Activated CD8-positive, alpha-beta memory T cell treated with anti-CD3 and anti-CD28 coated beads, Interleukin-2, amount 10 ng/mL, durations not matched to agents 7 days and 5 days (primary cell): ENCODE measurements around the gene PDHX. TPM values are rescaled to one million over a fixed set of nuclear protein-coding genes. Genes with fewer than 3 reads are reported as not detected.

ENCODE experiments used
- ATAC-seq: fragments of 150-1000 bp; cut with Tn5 transposase; one replicate; pipeline ENCODE4 v1.10.0; 2021; ENCODE audit warnings: moderate library complexity
- CTCF ChIA-PET: fragments of 350-600 bp; sonication (Branson Sonifier 250); formaldehyde crosslinking; loops from one replicate; lab custom pipeline; 2021; ENCODE audit warnings: antibody characterized with exemption; lab: Charles Lee
- DNase-seq: peaks from one replicate; pipeline ENCODE4 v3.0.0-alpha.2; 2020
- H3K27ac Mint-ChIP-seq: one replicate; pipeline ENCODE4 v1.8.0; 2021; ENCODE audit warnings: mild to moderate bottlenecking, mixed read lengths
- H3K27me3 Mint-ChIP-seq: one replicate; pipeline ENCODE4 v1.8.0; 2021; ENCODE audit warnings: mixed read lengths
- H3K36me3 Mint-ChIP-seq: one replicate; pipeline ENCODE4 v1.8.0; 2021; ENCODE audit warnings: mild to moderate bottlenecking, mixed read lengths
- H3K4me1 Mint-ChIP-seq: one replicate; pipeline ENCODE4 v1.8.0; 2021; ENCODE audit warnings: mixed read lengths
- H3K4me3 Mint-ChIP-seq: one replicate; pipeline ENCODE4 v1.8.0; 2021; ENCODE audit warnings: mild to moderate bottlenecking, moderate library complexity, mixed read lengths
- H3K9me3 Mint-ChIP-seq: one replicate; pipeline ENCODE4 v1.8.0; 2022; ENCODE audit warnings: low read depth, mixed read lengths
- total RNA-seq, 2 experiments: library from RNA; stranded (reverse); gene quantifications; one replicate each; pipeline ENCODE4 v1.2.3, GENCODE V29; 2021

The PDHX gene
- total RNA-seq, 2 experiments from 2014 or later = 27.9 to 34.0 TPM

DNA sequence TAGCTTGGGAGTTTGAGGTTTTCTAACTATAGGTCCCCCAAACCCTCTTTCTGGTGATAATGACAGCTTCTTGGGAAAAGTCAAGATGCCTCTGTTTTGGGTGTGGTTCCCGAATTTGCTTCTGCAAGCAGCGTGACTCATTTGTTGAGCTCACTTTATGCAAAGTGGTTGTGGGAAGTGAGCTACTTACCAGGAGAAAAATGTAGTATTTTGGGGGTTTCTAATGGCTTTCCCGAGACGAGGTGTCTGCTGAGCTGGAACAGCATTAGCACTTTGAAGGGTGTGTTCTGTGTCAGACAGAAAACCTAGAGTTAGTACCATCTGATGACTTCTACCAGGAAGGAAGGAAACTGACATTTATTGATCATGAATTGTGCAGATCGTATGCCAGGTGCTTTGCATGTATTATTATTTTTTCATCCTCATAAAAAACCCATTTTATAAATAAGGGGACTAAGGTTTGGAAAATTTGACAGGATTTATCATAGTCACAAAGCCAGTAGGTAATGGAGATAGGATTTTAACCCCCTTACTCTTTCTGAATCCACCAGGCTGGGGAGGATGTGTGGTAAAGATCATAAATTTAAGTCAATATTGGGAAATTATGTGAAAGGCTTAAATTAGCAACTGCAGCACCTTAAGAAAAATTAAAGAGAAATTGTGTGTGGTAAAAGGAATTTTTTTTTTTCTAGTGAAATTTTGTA lies 113.7 kb downstream of the PDHX start:
- H3K4me3 Mint-ChIP-seq = peak overlapping the region; percentile 46
- DNase-seq (no peak), ATAC-seq (peak; percentile 50)
- CTCF ChIA-PET = interaction anchor here (0.8 to 3.8 kb wide), 15 partner anchors 9 to 362 kb away, joined by 3 to 13 read pairs (median 3); no protein-coding TSS in a partner anchor
- H3K4me1 Mint-ChIP-seq = peaks cover 42% of the 10 kb centered on the region
- H3K27ac Mint-ChIP-seq = peak overlapping the region; percentile 84
- H3K27me3 Mint-ChIP-seq = no peaks in the 10 kb centered on the region
- H3K36me3 Mint-ChIP-seq = peaks cover 25% of the 10 kb centered on the region
- H3K9me3 Mint-ChIP-seq = peaks cover 5% of the 10 kb centered on the region

DNA sequence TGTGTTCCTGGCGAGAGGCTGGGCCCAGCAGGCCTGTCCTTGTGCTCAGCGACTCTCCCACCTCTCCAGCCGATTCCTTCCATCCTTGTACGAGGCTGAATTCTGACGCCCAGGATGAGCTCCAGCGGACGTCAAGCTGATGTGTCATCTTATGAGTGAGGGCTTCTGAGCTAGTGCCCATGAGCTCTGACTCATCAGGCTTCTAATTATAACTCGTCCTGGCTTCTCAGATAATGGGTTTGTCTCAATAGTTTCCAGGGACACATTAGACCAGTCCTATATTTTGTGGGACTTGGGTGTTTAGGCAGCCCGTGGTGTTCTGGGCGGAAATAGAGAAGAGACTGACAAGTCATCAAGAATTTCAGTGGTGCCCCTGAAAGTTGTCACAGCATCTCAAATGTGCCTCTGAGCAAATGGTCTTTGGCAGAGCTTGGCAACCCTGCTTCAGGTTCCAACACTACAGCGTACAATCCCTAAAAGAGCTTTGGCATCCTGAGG lies 114.3 kb downstream of the PDHX start:
- peak; percentile 58 for DNase-seq
- H3K9me3 Mint-ChIP-seq = peaks cover 7% of the 10 kb centered on the region
- peaks cover 47% of the 10 kb centered on the region for H3K4me1 Mint-ChIP-seq
- H3K36me3 Mint-ChIP-seq = peaks cover 29% of the 10 kb centered on the region
- CTCF ChIA-PET = interaction anchor here (0.7 to 3.8 kb wide), 12 partner anchors 8 to 361 kb away, joined by 3 to 13 read pairs (median 4); no protein-coding TSS in a partner anchor
- ATAC-seq = peak; percentile 88
- H3K27ac Mint-ChIP-seq = peak overlapping the region; percentile 84
- H3K27me3 Mint-ChIP-seq = no peaks in the 10 kb centered on the region
- H3K4me3 Mint-ChIP-seq = peak overlapping the region; percentile 27

DNA sequence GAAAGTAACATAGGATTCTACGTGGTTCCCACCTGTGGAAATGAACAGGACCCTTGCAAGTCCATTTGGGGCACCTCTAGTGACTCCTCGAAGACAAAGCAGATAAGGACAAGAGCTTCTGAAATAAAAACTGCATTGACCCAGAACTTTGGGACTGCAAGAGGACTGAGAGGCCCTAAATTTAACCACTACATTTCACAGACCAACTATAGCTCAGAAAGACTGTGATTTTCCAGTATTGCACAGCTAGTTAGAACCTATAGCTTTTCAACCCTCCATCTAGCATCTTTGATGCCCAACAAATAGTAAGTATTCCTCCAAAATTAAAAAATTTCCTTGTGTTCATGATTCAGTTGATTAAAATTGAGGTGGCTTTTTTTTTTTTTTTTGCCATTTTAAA lies 114.9 kb downstream of the PDHX start:
- peaks cover 53% of the 10 kb centered on the region for H3K4me1 Mint-ChIP-seq
- ATAC-seq (no peak), DNase-seq (no peak)
- H3K4me3 Mint-ChIP-seq = no peak overlapping the region
- no peaks in the 10 kb centered on the region for H3K27me3 Mint-ChIP-seq
- peaks cover 29% of the 10 kb centered on the region for H3K36me3 Mint-ChIP-seq
- no peak overlapping the region for H3K27ac Mint-ChIP-seq
- CTCF ChIA-PET = interaction anchor here (0.7 to 3.8 kb wide), 5 partner anchors 12 to 123 kb away, joined by 3 to 13 read pairs (median 3); no protein-coding TSS in a partner anchor
- H3K9me3 Mint-ChIP-seq = peaks cover 7% of the 10 kb centered on the region

DNA sequence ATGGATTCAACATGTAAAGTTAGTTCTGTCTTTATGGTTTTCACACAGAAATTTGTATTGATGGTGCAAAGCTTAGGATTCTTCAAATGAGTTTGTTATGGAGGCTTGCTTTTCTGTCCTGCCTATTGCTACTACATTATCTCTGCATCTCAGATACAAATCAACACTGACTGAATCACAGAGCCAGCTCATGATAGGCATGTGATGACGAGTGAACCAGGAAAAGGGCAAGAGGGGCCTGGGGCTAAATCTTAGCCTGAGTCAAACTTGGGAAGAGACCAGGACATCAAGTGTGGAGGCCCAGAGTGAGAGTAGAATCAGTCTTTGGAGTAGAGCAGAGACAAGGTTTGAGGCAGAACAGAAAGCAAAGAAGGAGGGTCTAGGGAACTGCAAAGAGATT lies 115.4 kb downstream of the PDHX start:
- no peak for DNase-seq
- peaks cover 58% of the 10 kb centered on the region for H3K4me1 Mint-ChIP-seq
- peaks cover 1% of the 10 kb centered on the region for H3K27me3 Mint-ChIP-seq
- H3K27ac Mint-ChIP-seq = peak overlapping the region; percentile 2
- peaks cover 7% of the 10 kb centered on the region for H3K9me3 Mint-ChIP-seq
- no peak overlapping the region for H3K4me3 Mint-ChIP-seq
- no peak for ATAC-seq
- CTCF ChIA-PET = interaction anchor here (1.0 to 3.8 kb wide), 4 partner anchors 12 to 54 kb away, joined by 3 to 13 read pairs (median 4); no protein-coding TSS in a partner anchor
- H3K36me3 Mint-ChIP-seq = peaks cover 29% of the 10 kb centered on the region

DNA sequence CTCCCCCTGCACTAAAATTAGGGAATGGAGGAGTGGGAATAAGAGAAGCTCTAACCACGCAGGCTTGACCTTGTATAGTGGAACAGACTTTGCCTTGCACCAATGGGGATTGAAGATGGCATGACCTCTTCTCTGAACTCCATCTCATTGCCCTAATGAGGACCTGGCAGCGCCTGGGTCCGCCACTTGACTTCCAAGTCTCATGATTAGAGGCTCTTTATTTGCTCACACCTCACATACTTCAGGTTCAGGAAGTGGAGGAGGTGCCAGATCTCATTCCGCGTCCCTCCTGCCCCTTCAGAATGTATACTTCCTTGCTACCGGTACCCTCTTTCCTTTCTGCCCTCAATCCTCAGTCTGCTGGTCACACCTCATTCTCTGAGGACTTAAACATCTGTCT lies 116.6 kb downstream of the PDHX start:
- ATAC-seq (no peak), DNase-seq (no peak)
- peaks cover 62% of the 10 kb centered on the region for H3K4me1 Mint-ChIP-seq
- no peak overlapping the region for H3K27ac Mint-ChIP-seq
- H3K36me3 Mint-ChIP-seq = peaks cover 25% of the 10 kb centered on the region
- no peak overlapping the region for H3K4me3 Mint-ChIP-seq
- peaks cover 8% of the 10 kb centered on the region for H3K27me3 Mint-ChIP-seq
- CTCF ChIA-PET = no interaction called here
- H3K9me3 Mint-ChIP-seq = peaks cover 12% of the 10 kb centered on the region

DNA sequence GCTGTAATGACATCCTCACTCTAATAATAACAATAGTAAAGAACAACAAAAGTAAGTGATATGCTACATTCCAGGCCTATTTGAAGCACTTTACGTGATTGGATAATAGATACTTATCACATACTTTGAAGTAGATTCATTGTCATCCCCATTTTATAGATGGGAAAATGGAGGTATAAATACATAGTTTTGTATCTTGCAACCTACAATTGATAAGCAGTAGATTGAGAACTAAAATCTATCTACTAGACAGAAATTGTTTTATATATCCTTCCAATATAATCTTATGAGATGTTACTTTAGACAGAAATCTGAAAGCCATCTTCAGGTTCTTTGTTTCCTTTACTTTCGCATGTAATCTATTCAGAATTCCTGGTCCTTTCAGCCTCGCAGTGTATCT lies 118.0 kb downstream of the PDHX start:
- ATAC-seq (no peak), DNase-seq (no peak)
- Mint-ChIP-seq H3K36me3 (peaks cover 20% of the 10 kb centered on the region), H3K9me3 (peaks cover 7% of the 10 kb centered on the region), H3K4me1 (peaks cover 63% of the 10 kb centered on the region), H3K4me3 (no peak overlapping the region), H3K27me3 (peaks cover 20% of the 10 kb centered on the region), H3K27ac (no peak overlapping the region)
- CTCF ChIA-PET = no interaction called here

DNA sequence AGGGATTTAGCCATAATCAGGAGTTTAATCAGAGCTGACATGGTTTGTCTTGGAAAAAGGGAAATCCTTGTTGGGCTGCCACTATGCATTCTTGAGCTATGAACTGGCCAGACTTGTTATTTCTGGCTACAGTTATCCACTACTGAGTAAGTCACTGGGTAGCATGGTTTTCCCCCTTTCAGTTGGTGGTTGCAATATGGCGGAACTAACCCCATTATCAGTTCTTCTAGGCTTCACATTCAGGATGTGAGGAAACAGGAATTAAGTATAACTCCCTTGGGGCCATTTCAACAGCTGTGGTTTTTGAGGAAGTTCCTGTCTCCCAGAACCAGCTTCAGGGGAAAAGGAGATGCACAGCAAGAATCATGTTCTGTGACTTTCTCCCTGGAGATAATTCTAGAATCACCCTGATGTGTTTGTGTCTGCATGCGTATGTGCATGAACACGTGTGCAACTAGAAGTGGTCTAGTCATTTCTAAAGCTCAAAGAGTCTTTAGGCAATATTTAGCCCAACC lies 119.5 kb downstream of the PDHX start:
- H3K27me3 Mint-ChIP-seq = peaks cover 22% of the 10 kb centered on the region
- H3K9me3 Mint-ChIP-seq = peaks cover 7% of the 10 kb centered on the region
- CTCF ChIA-PET = interaction anchor here (0.9 to 1.7 kb wide), 2 partner anchors 8 to 11 kb away, joined by 3 to 6 read pairs; no protein-coding TSS in a partner anchor
- ATAC-seq = no peak
- peaks cover 20% of the 10 kb centered on the region for H3K36me3 Mint-ChIP-seq
- H3K4me1 Mint-ChIP-seq = peaks cover 63% of the 10 kb centered on the region
- DNase-seq = no peak
- H3K4me3 Mint-ChIP-seq = no peak overlapping the region
- H3K27ac Mint-ChIP-seq = no peak overlapping the region

DNA sequence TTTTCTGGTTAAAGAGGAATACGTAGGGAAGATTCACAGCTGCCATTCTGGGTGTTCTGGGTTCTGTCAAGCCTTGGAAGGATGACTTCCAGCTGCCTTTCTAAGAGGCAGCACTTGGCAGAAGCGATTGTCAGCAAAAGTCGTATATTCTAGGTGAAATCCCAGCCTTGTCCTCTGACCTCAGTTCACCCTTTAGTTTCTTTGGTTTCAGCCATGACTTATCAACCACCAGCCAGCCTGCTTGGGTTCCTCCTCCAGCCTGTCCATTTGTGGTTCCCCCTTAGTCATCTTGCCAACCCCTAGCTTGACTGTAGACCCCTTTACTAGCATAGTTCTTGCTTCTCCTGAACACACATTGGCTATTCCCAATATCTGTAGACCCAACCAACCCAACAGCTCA lies 120.2 kb downstream of the PDHX start:
- H3K9me3 Mint-ChIP-seq = peaks cover 7% of the 10 kb centered on the region
- H3K36me3 Mint-ChIP-seq = peaks cover 20% of the 10 kb centered on the region
- CTCF ChIA-PET = interaction anchor here (1.7 kb wide), 1 partner anchor 11 kb away, joined by 6 read pairs; no protein-coding TSS in a partner anchor
- no peak overlapping the region for H3K27ac Mint-ChIP-seq
- H3K27me3 Mint-ChIP-seq = peaks cover 22% of the 10 kb centered on the region
- H3K4me3 Mint-ChIP-seq = no peak overlapping the region
- ATAC-seq (no peak), DNase-seq (no peak)
- peaks cover 63% of the 10 kb centered on the region for H3K4me1 Mint-ChIP-seq

DNA sequence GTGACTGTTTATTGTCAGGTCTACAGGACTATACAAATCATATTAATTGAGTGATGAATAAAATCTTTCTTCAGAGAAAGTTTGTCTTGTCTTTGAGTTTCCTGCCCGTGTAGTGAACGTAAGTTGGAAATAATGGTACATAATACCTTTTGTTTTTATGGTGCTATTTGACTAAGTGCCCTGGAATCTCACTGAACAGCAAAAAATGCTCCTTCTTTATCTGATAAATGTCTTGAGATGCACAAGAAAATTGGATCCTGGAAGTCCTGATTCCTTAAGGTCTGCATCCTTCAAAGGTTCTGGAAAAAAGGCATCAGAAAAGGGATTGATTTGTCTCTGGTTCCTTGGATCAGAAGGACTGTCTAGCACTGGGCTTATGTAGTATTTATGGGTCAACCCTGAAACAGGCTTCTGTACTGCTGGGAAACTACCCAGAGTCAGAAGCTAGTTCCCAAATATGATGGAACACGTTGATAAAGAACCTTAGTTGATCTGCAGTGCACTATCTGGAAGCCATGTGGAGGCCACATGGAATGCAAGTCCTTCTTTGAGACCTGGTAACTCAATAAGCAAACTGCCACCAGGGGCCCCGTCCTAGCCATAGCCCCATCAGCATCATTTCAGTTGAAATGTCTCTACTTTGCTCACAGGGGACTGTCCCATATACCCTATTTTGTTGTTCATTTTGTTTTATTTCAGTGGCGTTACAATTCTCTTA lies 122.0 kb downstream of the PDHX start:
- H3K4me1 Mint-ChIP-seq = peaks cover 58% of the 10 kb centered on the region
- peaks cover 7% of the 10 kb centered on the region for H3K9me3 Mint-ChIP-seq
- H3K27ac Mint-ChIP-seq = no peak overlapping the region
- H3K36me3 Mint-ChIP-seq = peaks cover 20% of the 10 kb centered on the region
- H3K27me3 Mint-ChIP-seq = peaks cover 22% of the 10 kb centered on the region
- CTCF ChIA-PET = interaction anchor here (1.2 to 1.6 kb wide), 3 partner anchors 8 to 35 kb away, joined by 3 read pairs; no protein-coding TSS in a partner anchor
- ATAC-seq = no peak
- no peak overlapping the region for H3K4me3 Mint-ChIP-seq
- no peak for DNase-seq

DNA sequence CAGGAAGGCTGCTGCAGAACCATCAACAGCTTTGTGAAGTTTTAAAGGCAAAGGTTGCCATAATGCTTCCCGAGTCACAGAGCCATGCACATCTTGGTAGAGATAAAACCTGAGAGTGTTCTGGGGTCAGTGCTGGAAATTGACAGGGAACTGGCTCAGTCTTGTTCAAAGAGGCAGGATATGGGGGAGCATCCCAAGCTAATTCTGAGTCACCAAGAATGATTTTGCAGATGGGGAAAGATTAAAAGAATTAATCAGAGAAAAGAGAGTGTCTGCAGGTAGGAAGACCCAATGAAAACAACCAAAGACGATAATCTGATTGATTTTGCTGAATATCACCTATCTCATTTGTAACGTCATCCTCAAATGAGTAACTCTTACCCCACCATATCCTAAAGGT lies 122.7 kb downstream of the PDHX start:
- CTCF ChIA-PET = interaction anchor here (1.2 to 1.6 kb wide), 3 partner anchors 9 to 36 kb away, joined by 3 read pairs; no protein-coding TSS in a partner anchor
- Mint-ChIP-seq H3K27ac (no peak overlapping the region), H3K27me3 (peaks cover 22% of the 10 kb centered on the region), H3K4me1 (peaks cover 51% of the 10 kb centered on the region), H3K4me3 (no peak overlapping the region), H3K9me3 (peaks cover 7% of the 10 kb centered on the region), H3K36me3 (peaks cover 17% of the 10 kb centered on the region)
- ATAC-seq (no peak), DNase-seq (no peak)

DNA sequence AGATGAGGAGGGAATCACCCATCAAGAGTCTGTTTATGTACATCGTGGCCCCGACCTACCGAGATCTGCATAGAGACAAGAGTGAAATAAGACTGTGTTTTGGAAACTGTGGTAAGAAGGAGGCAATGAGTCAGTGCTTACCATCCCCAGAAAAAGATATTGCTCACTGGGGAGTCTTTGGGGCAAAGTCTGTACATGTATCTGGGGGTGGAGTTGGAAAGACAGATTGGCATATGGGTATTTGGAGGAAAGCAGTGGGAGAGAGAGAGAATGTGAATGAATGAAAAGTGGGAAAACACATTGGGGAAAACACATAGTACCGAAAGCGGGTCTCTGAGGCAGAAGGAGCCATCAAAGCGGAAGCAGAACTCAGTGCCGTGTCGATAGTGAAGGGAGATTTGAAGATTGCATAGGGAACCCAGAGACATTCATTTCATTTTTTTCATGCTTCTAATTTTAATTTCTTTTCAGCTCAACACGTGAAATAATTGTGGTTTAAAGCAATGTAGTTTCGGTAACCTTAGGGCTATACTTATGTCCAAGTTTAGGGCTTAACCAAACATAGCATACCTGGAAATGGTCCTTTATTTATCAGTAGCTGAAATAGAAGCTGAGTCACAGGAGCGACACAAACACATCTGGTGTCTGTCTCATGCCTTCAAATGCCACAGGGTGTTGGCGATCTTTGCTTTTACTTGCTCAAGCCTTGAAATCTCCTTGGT lies 124.0 kb downstream of the PDHX start:
- Mint-ChIP-seq H3K27ac (peak overlapping the region; percentile 94), H3K4me3 (peak overlapping the region; percentile 78), H3K27me3 (peaks cover 24% of the 10 kb centered on the region), H3K4me1 (peaks cover 56% of the 10 kb centered on the region), H3K36me3 (peaks cover 18% of the 10 kb centered on the region), H3K9me3 (peaks cover 5% of the 10 kb centered on the region)
- peak; percentile 81 for DNase-seq
- ATAC-seq = peak; percentile 92
- CTCF ChIA-PET = interaction anchor here (1.0 to 1.6 kb wide), 11 partner anchors 11 to 125 kb away, joined by 3 to 7 read pairs (median 4); no protein-coding TSS in a partner anchor

DNA sequence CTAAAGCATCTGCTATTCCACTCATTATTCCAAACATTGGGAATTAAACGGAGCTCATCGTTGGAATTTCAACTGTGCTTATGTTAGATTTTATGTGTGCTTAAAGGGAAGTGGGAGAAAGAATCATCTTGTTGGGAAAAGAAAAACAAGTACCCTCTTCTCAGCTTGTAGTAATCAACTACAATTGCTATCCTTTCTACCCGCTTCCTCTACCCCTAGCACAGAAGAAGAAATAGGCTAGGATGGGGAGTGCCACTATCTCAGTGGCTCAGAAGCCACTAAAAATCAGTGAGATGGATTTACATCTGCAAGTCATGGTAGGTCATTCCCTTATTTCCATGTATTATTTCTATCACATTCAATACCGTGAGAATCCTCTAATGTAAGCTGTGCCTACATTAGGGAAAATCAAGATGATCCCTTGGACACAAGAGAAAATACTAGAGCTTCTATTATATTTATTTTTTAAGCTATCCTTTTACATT lies 124.7 kb downstream of the PDHX start:
- H3K27ac Mint-ChIP-seq = peak overlapping the region; percentile 94
- CTCF ChIA-PET = interaction anchor here (0.7 to 1.6 kb wide), 12 partner anchors 11 to 125 kb away, joined by 3 to 7 read pairs (median 4); partner anchors contain the start of gene CD44
- H3K4me3 Mint-ChIP-seq = peak overlapping the region; percentile 78
- H3K4me1 Mint-ChIP-seq = peaks cover 58% of the 10 kb centered on the region
- ATAC-seq (no peak), DNase-seq (no peak)
- H3K27me3 Mint-ChIP-seq = peaks cover 24% of the 10 kb centered on the region
- peaks cover 15% of the 10 kb centered on the region for H3K36me3 Mint-ChIP-seq
- H3K9me3 Mint-ChIP-seq = peaks cover 5% of the 10 kb centered on the region
